Measurements from ENCODE around the gene HIGD2A. TPM values are rescaled to one million over a fixed set of nuclear protein-coding genes. Genes with fewer than 3 reads are reported as not detected.
A peak's percentile ranks its signal among the peaks of the same experiment; 100 is the strongest.

The HIGD2A gene
- polyA plus RNA-seq, 1 of the 3 experiments (the other 2 are of a cell fraction) = 211 TPM

- Histone ChIP-seq H3K4me3 (ENCODE audit: low read depth in 2 of 2, low read length in 1 of 2) (peak overlapping the region in 1 of 2 experiments; percentile 80; a peak in 1 of 4 replicates), H4K20me1 (ENCODE audit: insufficient read depth) (peaks cover 41% of the 10 kb centered on the region), H3K4me2 (peak overlapping the region; percentile 91), H3K9ac (no peak overlapping the region), H3K27ac (ENCODE audit: low read depth in 2 of 2, low read length in 1 of 2) (no peak overlapping the region), H3K79me2 (ENCODE audit: insufficient read depth) (peaks cover 69% of the 10 kb centered on the region), H3K9me3 (no peaks in the 10 kb centered on the region), H3K36me3 (replicated peaks in 1 of 2; ENCODE audit: control insufficient read depth in 1 of 2, insufficient read depth in 2 of 2, low read length in 1 of 2) (peaks cover 19 to 33% of the 10 kb centered on the region in 2 experiments), H2AFZ (ENCODE audit: low read depth) (no peak overlapping the region), H3K27me3 (ENCODE audit: insufficient read depth) (no peaks in the 10 kb centered on the region), H3F3A (replicated peaks; ENCODE audit: insufficient read depth) (peaks cover 3% of the 10 kb centered on the region), H3K4me1 (ENCODE audit: control insufficient read depth in 1 of 2, insufficient read depth in 2 of 2, low read depth in 1 of 2, low read length in 1 of 2) (peaks cover 0 to 9% of the 10 kb centered on the region in 2 experiments; a peak in 1 of 4 replicates), H3K9me2 (no peaks in the 10 kb centered on the region)
- no peak for DNase-seq
- no peak for TF ChIP-seq FOXJ3 (CRISPR knock-in tag; IDR thresholded peaks at IDR 0.05)
- TF ChIP-seq EP300 (IDR thresholded peaks at IDR 0.05; ENCODE audit: borderline replicate concordance in 1 of 2, low read depth in 1 of 2, low read length in 1 of 2) = no peak
- no peak for TF ChIP-seq MAX (IDR thresholded peaks at IDR 0.05; ENCODE audit: low read depth)
- TF ChIP-seq TEAD4 (IDR thresholded peaks at IDR 0.05; ENCODE audit: borderline replicate concordance, insufficient read depth) = no peak
- TF ChIP-seq IRF3 (IDR thresholded peaks at IDR 0.05; ENCODE audit: low read depth, low read length) = no peak
- TF ChIP-seq REST (IDR thresholded peaks at IDR 0.05; ENCODE audit: low read depth, low read length) = no peak
- no peak for TF ChIP-seq POLR2AphosphoS5 (IDR thresholded peaks at IDR 0.05; ENCODE audit: low read depth, low read length)
- no peak for TF ChIP-seq RAD21 (IDR thresholded peaks at IDR 0.05; ENCODE audit: low read length)
- no peak for TF ChIP-seq RCOR1 (IDR thresholded peaks at IDR 0.05; ENCODE audit: low read length)
- no peak for TF ChIP-seq EZH2phosphoT487 (IDR thresholded peaks at IDR 0.05; ENCODE audit: borderline replicate concordance, low read depth)
- no peak for TF ChIP-seq JUND (IDR thresholded peaks at IDR 0.05)
- no peak for TF ChIP-seq TCF12 (IDR thresholded peaks at IDR 0.05)
- no peak for TF ChIP-seq RXRA (IDR thresholded peaks at IDR 0.05; ENCODE audit: borderline replicate concordance, low read depth)
- TF ChIP-seq USF1 (IDR thresholded peaks at IDR 0.05; ENCODE audit: borderline replicate concordance, low read depth) = no peak
- TF ChIP-seq RFX5 (IDR thresholded peaks at IDR 0.05; ENCODE audit: low read length) = no peak
- TF ChIP-seq NFIC (IDR thresholded peaks at IDR 0.05; ENCODE audit: borderline replicate concordance) = no peak
- no peak for TF ChIP-seq NRF1 (IDR thresholded peaks at IDR 0.05; ENCODE audit: low read depth, low read length)
- no peak for TF ChIP-seq MXI1 (IDR thresholded peaks at IDR 0.05; ENCODE audit: low read depth, low read length)
- no peak for TF ChIP-seq MEF2A (IDR thresholded peaks at IDR 0.05; ENCODE audit: borderline replicate concordance, low read depth)
- no peak for TF ChIP-seq CTCF (IDR thresholded peaks at IDR 0.05)
- WGBS (ENCODE audit: low lambda C conversion rate) = 89% methylated on average over 4 of the region's 4 CpGs
- ChIA-PET CTCF (interaction anchor here (1.2 kb wide), 2 partner anchors 125 to 630 kb away, joined by 3 to 5 read pairs; no protein-coding TSS in a partner anchor), POLR2A (no interaction called here)
Measured at GRCh38 chr5:176359658-176360057, 28.9 kb upstream of the HIGD2A start.

All from SK-N-SH (cell line).